HG02642 (cell line): ENCODE measurements around the gene RBMS1.

Source experiments
- ATAC-seq: cut with Tn5 transposase; IDR thresholded peaks from one replicate; pipeline ENCODE4 v1.9.1; 2021; ENCODE audit warnings: mild to moderate bottlenecking; ENCODE audit not compliant: unreplicated experiment, poor library complexity

RBMS1 gene

DNA sequence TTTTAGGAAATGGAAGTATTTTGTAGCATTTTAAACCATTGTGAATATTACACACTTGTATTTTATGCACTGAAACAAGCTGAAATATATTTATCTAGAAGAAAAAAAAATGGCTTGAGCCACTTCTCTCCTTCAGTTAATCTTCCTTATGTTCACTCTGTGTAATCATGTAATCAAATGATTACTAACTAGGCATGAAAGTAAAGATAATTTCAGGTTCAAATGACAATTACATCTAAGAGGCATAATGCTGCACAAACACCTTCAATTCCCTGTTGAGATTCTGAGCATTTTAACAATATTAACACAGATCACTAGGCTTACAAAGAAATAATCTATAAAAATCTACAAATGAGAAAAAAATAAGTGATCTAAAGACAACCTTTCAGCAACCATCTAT is 173.9 kb downstream of the RBMS1 start:
- no peak for ATAC-seq

DNA sequence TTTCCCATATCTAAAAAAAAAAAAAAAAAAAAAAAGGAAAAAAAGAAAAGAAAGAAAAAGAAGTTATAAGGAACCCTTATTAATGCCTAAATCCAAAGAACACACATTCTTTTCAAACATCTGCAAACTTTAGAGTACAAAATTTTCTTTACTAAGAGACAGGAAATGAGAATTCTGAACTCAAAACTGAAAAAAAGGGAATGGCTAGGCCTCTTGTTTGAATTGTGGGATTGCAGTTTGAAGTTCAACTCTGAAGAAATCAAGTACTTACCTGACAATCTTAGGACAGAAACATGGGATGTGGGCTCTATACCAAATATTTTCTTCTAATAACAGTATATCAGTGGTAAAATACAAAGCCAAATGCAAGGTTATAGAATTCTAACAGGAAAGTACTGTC is 175.4 kb downstream of the RBMS1 start:
- no peak for ATAC-seq

DNA sequence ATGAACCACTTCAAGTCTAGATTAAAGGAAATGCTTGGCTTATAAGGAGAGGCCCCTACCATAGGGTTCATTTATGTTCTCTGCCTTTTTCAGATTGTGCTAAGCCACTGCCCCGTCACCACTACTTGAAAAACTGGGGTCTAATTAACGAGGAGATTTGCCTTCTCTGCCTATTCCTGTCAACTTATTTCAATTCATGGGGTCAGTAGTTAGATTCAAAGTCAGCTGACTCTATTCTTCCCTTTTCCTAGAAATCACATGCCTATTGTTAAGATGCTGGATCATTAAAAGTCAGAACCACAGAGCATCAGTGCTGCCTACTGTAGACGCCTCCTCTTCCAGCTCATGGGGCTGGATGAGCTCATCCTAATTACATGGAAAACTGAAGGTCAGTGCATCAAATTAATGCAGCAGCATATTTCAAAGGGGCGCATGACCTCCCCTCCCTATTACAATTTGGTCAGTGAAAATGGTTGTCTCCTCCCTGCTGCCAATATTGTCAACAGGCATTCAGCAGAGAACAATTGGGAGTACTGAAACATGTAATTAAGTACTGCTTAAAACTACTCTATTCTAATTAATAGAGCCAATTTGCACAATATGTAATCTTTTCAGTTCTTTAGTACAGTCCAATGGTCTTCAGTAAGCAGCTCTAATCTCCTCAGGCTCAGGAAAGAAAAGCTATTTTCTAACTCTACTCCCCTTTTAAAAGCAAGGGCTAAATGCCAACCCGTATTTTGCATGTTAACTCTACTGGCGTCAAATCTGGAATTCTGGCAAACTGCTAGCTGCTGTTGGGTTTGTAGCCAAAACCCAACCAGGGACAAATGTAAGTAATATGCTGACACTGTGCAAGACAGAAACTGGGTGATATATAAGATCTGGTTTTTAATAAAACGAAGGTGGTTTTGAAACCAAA is 176.2 kb downstream of the RBMS1 start:
- ATAC-seq, result no peak

DNA sequence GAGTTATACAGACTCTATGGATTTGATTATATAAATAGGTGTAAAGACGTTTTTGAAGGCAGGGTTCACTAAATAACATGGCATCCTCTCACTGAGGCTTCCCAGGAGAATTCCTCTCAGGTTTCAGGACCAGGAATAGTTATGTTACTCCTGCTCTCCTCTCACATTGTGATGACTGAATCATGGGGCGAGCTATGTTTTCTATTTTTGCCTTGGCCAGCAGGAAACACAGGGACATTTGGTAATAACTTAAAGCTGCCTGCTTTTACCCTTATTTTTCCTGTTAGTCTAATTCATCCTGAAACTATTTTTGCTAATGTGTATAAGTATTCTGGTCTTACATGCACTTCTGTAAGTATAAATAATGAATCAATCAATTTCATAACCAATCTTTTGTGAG is 178.3 kb downstream of the RBMS1 start:
- no peak for ATAC-seq

DNA sequence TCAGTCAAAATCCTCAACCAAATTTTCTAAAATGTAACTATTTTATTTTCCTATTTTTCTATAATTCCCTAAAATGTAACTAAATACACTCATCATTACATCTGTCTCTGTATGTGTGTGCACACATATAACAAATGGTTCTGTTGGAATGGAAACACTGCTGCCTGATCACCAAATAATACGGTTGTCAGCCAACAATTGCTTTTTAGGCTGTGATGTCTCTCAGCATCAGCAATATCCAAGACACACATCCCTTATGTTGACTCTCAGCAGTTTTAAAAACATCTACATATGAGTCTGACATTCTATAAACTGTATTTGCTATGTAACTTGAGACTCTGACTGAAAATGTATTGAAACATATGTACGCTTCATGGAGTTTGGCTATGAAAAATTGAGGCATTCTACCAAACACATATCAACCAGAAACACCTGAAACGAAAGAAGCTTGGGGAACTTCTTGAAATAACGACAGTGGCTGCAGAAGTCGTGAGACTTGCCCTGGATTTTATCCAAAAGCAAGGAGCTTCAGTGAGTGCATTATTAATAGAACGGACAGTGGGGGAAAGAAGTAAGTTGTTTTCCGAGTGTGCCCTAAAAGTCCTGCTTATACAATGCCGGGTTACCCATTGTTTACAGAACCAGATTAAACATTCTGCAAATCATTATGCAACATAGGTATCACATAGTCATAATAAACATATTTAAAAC is 183.3 kb downstream of the RBMS1 start:
- ATAC-seq, result no peak

DNA sequence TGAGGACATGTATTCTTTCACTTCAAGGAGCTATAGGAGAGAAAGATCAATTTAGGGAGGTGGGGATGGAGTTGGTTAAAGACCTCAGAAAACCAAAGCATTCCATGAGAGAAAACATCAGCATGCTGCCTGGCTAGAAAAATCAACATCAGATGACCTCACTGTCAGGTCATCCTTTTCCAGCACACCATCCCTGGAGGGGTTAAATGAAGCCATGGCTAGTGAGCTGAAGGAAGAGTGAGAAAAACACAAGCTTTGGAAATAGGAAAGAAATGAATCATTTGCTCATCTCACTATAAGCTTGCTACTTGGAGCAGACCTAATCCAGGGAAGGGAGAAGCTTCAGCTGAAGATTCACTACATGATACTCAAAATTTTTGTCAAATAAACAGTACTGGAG is 184.0 kb downstream of the RBMS1 start:
- no peak for ATAC-seq

DNA sequence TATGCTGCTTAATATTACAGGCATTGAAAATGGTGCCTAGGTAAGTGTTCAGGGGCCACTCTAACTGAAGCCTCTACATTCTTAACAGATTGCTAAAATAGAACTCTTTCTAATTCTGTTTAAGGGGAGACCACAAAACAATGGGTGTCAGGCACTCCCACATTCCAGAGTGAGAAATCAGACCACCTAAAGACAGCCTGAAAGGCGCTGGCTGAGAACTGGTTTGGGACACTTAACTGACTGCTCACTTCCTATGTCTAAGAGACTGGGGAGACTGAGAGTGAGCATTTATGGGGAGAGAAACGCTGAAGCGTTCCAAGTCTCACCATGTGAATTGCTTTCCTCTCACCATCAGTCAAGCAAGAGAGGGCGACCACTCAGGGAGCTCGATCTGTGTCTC is 184.7 kb downstream of the RBMS1 start:
- no peak for ATAC-seq

DNA sequence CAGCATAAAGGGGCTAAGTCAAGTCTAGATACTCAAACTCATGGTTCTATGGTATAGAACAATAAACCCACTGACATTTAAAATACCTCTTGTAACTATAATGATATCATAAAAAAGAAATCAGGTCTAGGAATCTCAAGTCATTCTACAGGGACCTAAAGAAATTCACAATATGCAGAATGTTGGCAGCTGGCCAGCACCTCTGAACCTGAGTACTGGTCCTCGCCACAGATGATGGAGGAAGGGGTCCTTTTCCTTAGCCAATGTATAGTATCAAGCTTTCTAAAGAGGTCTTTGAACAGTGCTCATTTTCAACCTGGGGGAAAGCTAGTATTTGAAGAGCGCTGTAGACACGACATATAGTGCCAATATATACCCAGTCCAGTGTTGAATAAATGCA is 185.1 kb downstream of the RBMS1 start:
- no peak for ATAC-seq

DNA sequence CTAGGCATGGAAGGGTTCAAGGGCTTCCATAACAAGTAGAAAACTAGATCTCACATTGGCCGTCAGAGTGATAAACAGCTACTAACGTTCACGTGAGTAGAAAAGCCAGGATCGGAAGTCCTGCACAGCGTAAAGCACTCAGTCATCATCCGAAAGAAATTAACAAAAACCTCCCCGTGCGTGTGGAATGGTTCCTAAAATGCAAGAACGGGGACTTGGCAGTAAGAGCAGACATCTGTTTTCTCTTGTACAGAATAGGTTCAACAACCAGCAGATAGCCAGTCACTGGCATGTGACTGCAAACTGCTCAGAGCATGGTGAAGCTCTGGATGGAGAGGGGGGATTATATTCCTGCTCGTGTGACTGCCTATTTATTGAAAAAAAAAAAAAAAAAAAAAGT is 186.6 kb downstream of the RBMS1 start:
- no peak for ATAC-seq

DNA sequence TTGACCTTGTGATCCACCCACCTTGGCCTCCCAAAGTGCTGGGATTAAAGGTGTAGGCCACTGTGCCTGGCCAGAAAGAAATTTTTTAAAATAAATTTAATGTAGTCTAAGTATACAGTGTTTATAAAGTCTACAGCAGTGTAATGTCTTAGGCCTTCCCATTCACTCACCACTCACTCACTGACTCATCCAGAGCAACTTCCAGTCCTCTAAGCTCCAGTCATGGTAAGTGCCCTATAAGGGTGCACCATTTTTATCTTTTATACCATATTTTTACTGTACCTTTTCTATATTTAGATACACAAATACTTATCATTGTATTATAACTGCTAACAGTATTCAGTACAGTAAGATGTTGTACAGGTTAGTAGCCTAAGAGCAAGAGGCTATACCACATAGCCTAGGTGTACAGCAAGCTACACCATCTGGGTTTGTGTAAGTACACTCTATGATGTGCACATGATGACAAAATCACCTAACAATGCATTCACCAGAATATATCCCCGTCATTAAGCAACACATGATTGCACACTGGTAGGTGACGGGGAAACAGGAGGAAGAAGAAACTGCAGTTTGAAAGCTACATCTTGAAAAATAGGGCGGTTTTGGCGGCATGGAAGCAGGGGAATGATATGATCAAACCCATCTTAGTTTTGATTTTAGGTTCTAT is 188.4 kb downstream of the RBMS1 start:
- no peak for ATAC-seq

DNA sequence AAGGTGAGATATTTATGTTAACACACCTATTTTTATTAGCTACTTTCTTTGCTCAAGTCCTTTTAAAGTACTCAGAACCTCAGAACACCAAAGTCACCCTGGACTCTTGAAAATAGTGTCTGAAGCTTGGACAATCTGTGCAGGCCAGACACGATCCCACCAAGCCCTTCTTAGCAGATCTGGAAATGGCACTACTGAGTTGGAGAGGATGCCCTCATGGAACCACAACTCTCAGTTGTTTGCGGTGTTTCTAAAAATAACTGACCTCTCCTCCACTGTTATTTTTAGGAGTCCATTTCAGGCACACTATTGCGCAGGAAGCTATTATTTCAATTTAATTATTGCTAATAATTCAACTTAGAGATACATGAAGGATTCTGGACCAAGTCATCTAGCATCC is 190.1 kb downstream of the RBMS1 start:
- ATAC-seq, result no peak

DNA sequence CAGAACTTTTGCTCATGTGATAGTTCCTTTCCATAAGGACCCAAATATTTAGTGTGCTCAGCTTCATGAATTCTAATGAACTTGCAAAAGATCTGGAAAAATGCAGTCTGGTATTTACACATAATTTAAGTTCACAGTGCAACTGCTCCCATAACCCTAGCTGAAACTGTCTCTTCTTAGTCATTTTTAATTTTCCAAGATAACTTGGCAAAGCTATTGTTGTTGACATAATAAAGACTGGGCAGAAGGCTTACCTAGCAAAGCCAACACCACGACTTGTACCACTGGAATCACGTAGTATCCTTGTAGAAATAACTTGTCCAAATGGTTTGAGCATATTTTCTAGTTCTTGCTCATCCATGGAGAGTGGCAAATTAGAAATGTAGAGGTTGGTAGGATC is 190.5 kb downstream of the RBMS1 start:
- ATAC-seq, result no peak

DNA sequence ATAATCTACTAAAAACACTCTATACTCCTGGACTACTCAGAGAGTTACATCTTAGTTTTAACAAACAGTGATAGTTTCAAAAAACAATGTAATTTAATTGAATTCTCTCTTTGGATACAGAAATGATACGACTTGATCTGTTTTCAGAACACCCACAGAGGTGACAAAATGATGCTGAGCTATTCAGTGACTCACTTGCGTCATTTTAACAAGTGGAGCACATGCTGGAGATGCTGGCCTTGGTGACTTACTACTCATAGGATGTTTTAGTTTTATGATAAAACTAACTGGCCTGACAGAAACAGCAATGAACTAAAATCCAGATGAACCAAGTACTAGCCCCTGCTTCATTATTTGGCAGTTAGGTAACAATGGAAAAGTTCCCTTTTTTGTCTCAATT is 192.2 kb downstream of the RBMS1 start:
- no peak for ATAC-seq

DNA sequence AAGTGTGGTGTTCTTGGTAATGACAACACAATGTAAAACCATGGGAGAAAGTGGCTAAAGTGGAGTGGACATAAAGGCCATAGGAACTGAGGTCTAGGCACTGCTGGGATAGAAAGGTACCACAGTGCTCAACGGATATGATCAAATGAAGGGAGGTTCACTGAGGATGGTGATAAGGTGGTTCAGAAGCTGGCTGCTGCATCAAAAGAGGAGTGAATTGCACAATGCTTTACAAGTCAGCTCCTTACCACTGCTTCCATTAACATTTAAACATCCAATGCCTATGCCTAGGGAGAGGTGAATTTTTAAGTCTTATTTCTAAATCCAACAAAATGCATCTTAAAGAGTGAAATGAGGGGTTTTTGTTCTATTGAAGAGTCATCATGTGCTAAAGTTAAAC is 193.4 kb downstream of the RBMS1 start:
- ATAC-seq, result no peak

DNA sequence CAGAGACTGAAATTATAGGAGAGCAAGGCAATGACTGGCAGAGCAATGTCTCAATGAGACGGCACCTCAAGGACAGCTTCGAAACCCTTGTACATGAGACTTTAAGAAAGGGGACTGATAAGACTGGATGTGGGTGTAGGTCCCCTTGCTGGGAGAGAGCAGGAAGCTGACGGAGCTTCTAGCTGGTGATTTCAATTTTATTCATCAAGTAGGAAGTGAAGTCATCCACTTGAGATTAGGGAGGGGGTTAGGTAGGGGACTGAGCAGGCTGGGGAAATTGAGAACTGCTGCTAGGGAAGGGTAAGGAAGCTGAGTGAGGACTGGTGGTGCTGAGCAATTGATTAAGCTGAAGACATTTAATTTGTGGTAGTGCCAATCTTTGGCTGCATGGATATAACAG is 194.1 kb downstream of the RBMS1 start:
- no peak for ATAC-seq

DNA sequence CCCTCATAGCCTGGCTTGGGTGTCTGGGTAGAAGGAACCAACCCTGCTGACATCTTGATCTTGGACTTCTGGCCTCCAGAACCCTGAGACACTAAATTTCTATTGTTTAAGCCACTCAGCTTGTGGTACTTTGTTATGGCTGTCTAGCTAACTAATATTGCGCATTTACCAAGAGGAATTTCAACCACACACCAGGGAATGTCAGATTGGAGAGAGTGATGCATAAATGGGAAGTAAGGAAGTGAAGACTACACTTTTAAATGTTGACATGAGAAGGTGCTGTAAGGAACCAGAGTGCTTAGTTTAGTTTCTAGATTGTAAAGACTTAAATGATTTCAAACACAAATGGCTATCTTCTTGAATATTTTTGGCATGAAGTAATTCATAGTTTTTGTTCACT is 194.6 kb downstream of the RBMS1 start:
- ATAC-seq, result no peak

DNA sequence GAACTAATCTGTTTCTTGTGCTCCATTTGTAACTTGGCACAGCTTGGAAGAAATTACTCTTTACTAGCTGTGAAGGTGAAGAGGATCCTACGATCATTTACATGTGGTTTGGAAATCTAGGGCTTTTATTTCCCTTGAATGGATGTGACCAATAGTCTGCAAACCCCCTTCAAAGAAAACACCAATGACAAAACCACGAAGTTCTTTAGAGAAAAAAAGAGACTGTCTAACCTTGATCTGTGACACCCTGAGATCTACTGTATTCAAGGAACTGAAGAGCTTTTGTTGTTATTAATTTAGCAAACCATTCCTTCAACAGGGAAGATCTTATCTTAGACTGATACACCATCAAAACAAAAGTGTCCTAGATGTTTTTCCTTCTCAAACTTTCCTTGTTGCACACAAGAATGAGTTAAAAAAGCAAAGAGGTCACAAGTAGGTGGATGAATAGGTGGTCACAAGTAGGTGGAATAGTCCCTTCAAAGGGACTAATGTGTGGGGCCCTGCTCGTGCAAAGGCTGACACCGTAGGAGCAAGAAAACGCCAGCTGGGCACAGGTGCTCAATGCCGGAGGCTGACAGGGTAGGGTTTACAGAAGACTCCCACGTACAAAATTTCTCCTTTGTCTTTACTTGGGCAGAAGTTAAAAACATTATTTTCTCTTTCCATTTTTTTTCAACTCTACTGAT is 197.9 kb downstream of the RBMS1 start:
- no peak for ATAC-seq

DNA sequence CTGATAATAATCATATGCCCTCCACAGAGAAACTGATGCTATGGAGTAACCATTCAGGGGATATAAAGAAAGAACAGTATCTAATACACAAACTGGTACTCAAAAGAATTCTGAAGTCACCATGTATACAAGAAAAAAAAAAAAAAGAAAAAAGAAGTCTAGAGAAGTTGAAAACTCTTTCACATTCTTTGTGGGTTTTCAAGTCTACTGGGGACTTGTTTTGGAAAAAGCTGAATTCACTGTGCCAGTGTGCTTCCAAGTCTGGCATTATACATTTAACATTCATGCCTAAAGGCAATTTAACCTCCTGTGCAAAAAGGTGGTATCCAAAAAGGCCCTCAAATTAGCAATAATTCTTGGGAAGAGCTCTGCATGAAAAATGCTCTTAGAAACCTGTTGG is 198.7 kb downstream of the RBMS1 start:
- no peak for ATAC-seq

DNA sequence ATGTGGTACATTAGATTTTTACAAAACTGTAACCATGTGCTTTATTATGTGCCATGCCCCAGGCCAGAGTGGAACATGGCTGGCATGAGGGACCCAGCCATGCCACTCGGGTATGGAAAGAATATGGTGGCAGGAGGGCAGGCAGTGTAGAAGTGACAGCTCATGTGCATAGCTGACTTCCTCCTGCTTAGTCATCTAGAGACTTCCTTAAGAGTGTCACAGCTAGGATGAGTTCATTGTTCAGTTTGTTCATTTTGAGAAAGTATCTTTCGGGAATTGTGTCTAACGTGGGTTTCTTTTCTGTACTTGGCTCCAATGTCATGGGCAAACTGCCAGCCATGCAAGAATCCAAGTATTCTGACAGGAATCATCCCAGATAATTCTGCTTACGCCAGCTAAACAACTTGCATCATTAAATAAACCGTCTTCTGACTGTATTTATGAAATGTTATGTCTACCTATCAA is 199.2 kb downstream of the RBMS1 start:
- ATAC-seq, result peak; percentile 55

DNA sequence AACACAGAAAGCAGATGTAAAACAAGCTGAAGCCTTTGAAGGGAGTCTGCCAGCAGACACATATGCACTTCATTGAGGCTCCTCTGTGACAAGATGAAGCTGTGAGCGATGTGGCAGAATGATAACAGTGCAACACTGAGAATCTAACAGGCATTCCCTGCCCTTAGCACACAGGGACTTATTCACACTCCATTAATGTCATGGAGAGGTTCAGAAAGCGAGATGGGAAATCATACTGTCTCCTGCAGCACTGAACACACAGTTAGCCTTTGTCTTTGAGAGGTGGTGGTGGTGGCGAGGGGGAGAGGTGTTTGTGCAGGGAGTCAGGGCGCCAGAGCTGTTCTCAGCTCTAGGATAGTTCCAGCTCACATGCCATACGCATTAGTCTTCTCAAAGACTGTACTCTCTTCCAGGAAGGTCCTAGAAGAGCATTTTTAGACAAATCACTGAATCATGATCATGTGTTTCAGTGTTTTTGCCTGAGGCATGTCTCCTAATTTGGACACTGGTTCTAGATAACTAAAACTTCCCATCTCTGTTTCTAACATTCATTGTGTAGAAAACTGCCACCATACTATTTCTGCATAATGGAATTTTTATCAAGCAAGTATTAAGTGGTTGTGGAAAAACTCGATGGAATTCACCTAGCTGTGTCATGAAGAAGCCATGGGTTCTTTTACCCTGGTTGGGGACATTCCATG is 200.1 kb downstream of the RBMS1 start:
- no peak for ATAC-seq
